GM23338 (cell line): ENCODE measurements around the gene L1CAM. TPM values are rescaled to one million over a fixed set of nuclear protein-coding genes. Genes with fewer than 3 reads are reported as not detected.

Experiments
- ATAC-seq: fragments of 200-7000 bp; cut with Tn5 transposase; 3 replicates; pipeline ENCODE4 v1.9.1; 2020
- DNase-seq: peaks from one replicate; pipeline ENCODE4 v3.0.0-alpha.2; 2015; ENCODE audit warnings: low spot score
- H2AFZ ChIP-seq: fragments of 200-600 bp; sonication (generic); 2 replicates; pipeline ENCODE4 v1.8.0; 2016; ENCODE audit warnings: antibody characterized with exemption, mild to moderate bottlenecking, moderate library complexity
- H3F3A ChIP-seq: fragments of 200-600 bp; sonication (generic); replicated peaks from 2 replicates; pipeline ENCODE4 v1.8.0; 2017; ENCODE audit warnings: antibody characterized with exemption, mixed run types, low read depth
- H3K27ac ChIP-seq: fragments of 200-600 bp; sonication (generic); 2 replicates; pipeline ENCODE4 v1.6.1; 2016; ENCODE audit warnings: low read depth
- H3K27me3 ChIP-seq: fragments of 200-600 bp; sonication (generic); 2 replicates; pipeline ENCODE4 v1.8.0; 2016; ENCODE audit warnings: mild to moderate bottlenecking, mixed run types, moderate library complexity; ENCODE audit not compliant: insufficient read depth
- H3K36me3 ChIP-seq: fragments of 200-600 bp; sonication (generic); 2 replicates; pipeline ENCODE4 v1.8.0; 2016; ENCODE audit warnings: mild to moderate bottlenecking; ENCODE audit not compliant: insufficient read depth
- H3K4me1 ChIP-seq: fragments of 200-600 bp; sonication (generic); 2 replicates; pipeline ENCODE4 v1.8.0; 2016; ENCODE audit warnings: mild to moderate bottlenecking, moderate library complexity; ENCODE audit not compliant: insufficient read depth
- H3K4me2 ChIP-seq: fragments of 200-600 bp; sonication (generic); 2 replicates; pipeline ENCODE4 v1.7.1; 2017; ENCODE audit warnings: mixed run types
- H3K4me3 ChIP-seq: fragments of 200-600 bp; sonication (generic); 2 replicates; pipeline ENCODE4 v1.6.1; 2016; ENCODE audit warnings: mixed run types
- H3K79me2 ChIP-seq: fragments of 200-600 bp; sonication (generic); replicated peaks from 2 replicates; pipeline ENCODE4 v1.8.0; 2017; ENCODE audit warnings: mild to moderate bottlenecking; ENCODE audit not compliant: insufficient read depth
- H3K9me2 ChIP-seq: fragments of 200-600 bp; sonication (generic); 2 replicates; pipeline ENCODE4 v1.8.0; 2017; ENCODE audit not compliant: insufficient read depth
- H4K20me1 ChIP-seq: fragments of 200-600 bp; sonication (generic); replicated peaks from 2 replicates; pipeline ENCODE4 v1.8.0; 2017; ENCODE audit warnings: mild to moderate bottlenecking; ENCODE audit not compliant: insufficient read depth
- H3K27ac Mint-ChIP-seq: 2 replicates; pipeline ENCODE4 v1.8.0; 2020; ENCODE audit warnings: inconsistent platforms, mild to moderate bottlenecking, moderate library complexity, mixed read lengths
- H3K27me3 Mint-ChIP-seq: 3 replicates; pipeline ENCODE4 v1.8.0; 2022; ENCODE audit warnings: low read depth, mild to moderate bottlenecking, moderate library complexity, mixed read lengths, inconsistent platforms; ENCODE audit not compliant: insufficient read depth, poor library complexity
- H3K36me3 Mint-ChIP-seq: 3 replicates; pipeline ENCODE4 v1.8.0; 2021; ENCODE audit warnings: low read depth, mild to moderate bottlenecking, inconsistent platforms, moderate library complexity, mixed read lengths
- H3K4me1 Mint-ChIP-seq: 3 replicates; pipeline ENCODE4 v1.8.0; 2020; ENCODE audit warnings: mild to moderate bottlenecking, inconsistent platforms, mixed read lengths
- H3K4me3 Mint-ChIP-seq: 3 replicates; pipeline ENCODE4 v1.8.0; 2021; ENCODE audit warnings: moderate library complexity, mild to moderate bottlenecking, inconsistent platforms, mixed read lengths
- H3K9me3 Mint-ChIP-seq: 3 replicates; pipeline ENCODE4 v1.8.0; 2020; ENCODE audit warnings: moderate library complexity, mild to moderate bottlenecking, inconsistent platforms, mixed read lengths
- CREB1 ChIP-seq: fragments of 250-450 bp; sonication (Bioruptor Pico); IDR thresholded peaks from 2 replicates; pipeline ENCODE4 v1.5.0; 2020; ENCODE audit warnings: low read depth, mild to moderate bottlenecking, moderate library complexity
- EZH2 ChIP-seq: fragments of 200-600 bp; sonication (generic); IDR thresholded peaks from one replicate; pipeline ENCODE4 v1.8.0; 2017; ENCODE audit warnings: antibody characterized with exemption, mild to moderate bottlenecking, low read depth; ENCODE audit not compliant: unreplicated experiment
- EZH2phosphoT487 ChIP-seq: fragments of 200-600 bp; sonication (generic); IDR thresholded peaks from one replicate; pipeline ENCODE4 v1.8.1; 2018; ENCODE audit warnings: antibody characterized with exemption; ENCODE audit not compliant: unreplicated experiment
- JUNB ChIP-seq: IDR thresholded peaks from one replicate; pipeline ENCODE4 v1.6.1; 2016; ENCODE audit warnings: antibody characterized with exemption; ENCODE audit not compliant: unreplicated experiment
- POLR2AphosphoS5 ChIP-seq: IDR thresholded peaks from 2 replicates; pipeline ENCODE4 v1.6.1; 2016; ENCODE audit warnings: antibody characterized with exemption, low read depth
- STAT1 ChIP-seq: IDR thresholded peaks from one replicate; pipeline ENCODE4 v1.6.1; 2016; ENCODE audit warnings: antibody characterized with exemption; ENCODE audit not compliant: unreplicated experiment
- ZNF114 ChIP-seq: fragments of 250-450 bp; sonication (Bioruptor Pico); IDR thresholded peaks from 2 replicates; pipeline ENCODE4 v1.5.0; 2020; ENCODE audit warnings: mild to moderate bottlenecking, moderate library complexity
- ZNF331 ChIP-seq: fragments of 250-450 bp; sonication (Bioruptor Pico); IDR thresholded peaks from 2 replicates; pipeline ENCODE4 v1.5.0; 2020; ENCODE audit warnings: low read depth, mild to moderate bottlenecking, moderate library complexity
- polyA plus RNA-seq: library from polyadenylated mRNA; unstranded; fragments of >200 nt; fragmentation: Nextera tagmentation; extraction: Ambion mirVana; gene quantifications from 2 replicates; pipeline ENCODE4 v1.2.1, GENCODE V29; 2016
- total RNA-seq: library from RNA; depleted of rRNA; stranded (reverse); fragments of >200 nt; shearing (Covaris generic); gene quantifications from 2 replicates; pipeline ENCODE4 v1.2.3, GENCODE V29; 2014
- TF ChIP-seq, protein P1 (sequence below), 2 experiments: fragments of 200-600 bp in 1 of 2; sonication (generic) in 1 of 2; conservative IDR thresholded peaks; 2 replicates each; pipeline versions ENCODE4 v1.5.1 to v1.6.1; 2016 to 2017; ENCODE audit warnings: antibody characterized with exemption in 2 of 2, low read depth in 2 of 2, mild to moderate bottlenecking in 2 of 2, moderate library complexity in 1 of 2
- TF ChIP-seq, protein P2 (sequence below): IDR thresholded peaks from one replicate; pipeline ENCODE4 v1.6.1; 2018; ENCODE audit warnings: antibody characterized with exemption; ENCODE audit not compliant: unreplicated experiment
- TF ChIP-seq, protein P3 (sequence below): IDR thresholded peaks from 2 replicates; pipeline ENCODE4 v1.6.1; 2016; ENCODE audit warnings: antibody characterized with exemption

The L1CAM gene
- total and polyA plus RNA-seq, 2 experiments from 2014 or later = 7.4 to 29.2 TPM

DNA sequence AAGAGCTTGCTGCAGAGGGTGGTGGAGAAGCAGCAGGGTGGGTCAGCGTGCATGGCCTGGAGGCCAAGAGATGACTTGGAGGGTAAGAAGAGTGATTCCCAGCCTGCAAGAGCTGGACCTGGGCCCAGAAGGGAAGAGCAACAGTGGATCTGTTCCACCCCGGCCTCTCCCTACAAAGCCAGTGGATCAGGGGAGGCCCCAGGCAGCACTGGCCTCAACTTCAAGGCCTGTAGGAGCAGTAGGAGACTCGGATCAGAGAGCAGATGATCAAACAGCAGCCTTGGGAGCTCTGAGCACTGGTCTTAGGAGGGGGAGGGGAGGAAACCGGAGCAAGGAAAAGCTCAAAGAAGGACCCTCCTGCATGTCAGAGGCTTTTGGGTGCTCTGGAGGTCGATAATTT, 7.6 kb downstream of the L1CAM start (continued):
- TF ChIP-seq ZNF114 (CRISPR knock-in tag) = no peak
- no peak for TF ChIP-seq STAT1
- TF ChIP-seq, protein P1, sequence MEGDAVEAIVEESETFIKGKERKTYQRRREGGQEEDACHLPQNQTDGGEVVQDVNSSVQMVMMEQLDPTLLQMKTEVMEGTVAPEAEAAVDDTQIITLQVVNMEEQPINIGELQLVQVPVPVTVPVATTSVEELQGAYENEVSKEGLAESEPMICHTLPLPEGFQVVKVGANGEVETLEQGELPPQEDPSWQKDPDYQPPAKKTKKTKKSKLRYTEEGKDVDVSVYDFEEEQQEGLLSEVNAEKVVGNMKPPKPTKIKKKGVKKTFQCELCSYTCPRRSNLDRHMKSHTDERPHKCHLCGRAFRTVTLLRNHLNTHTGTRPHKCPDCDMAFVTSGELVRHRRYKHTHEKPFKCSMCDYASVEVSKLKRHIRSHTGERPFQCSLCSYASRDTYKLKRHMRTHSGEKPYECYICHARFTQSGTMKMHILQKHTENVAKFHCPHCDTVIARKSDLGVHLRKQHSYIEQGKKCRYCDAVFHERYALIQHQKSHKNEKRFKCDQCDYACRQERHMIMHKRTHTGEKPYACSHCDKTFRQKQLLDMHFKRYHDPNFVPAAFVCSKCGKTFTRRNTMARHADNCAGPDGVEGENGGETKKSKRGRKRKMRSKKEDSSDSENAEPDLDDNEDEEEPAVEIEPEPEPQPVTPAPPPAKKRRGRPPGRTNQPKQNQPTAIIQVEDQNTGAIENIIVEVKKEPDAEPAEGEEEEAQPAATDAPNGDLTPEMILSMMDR (conservative IDR thresholded peaks at IDR 0.05; ENCODE audit: low read depth in 2 of 2) = no peak
- TF ChIP-seq, protein P2, sequence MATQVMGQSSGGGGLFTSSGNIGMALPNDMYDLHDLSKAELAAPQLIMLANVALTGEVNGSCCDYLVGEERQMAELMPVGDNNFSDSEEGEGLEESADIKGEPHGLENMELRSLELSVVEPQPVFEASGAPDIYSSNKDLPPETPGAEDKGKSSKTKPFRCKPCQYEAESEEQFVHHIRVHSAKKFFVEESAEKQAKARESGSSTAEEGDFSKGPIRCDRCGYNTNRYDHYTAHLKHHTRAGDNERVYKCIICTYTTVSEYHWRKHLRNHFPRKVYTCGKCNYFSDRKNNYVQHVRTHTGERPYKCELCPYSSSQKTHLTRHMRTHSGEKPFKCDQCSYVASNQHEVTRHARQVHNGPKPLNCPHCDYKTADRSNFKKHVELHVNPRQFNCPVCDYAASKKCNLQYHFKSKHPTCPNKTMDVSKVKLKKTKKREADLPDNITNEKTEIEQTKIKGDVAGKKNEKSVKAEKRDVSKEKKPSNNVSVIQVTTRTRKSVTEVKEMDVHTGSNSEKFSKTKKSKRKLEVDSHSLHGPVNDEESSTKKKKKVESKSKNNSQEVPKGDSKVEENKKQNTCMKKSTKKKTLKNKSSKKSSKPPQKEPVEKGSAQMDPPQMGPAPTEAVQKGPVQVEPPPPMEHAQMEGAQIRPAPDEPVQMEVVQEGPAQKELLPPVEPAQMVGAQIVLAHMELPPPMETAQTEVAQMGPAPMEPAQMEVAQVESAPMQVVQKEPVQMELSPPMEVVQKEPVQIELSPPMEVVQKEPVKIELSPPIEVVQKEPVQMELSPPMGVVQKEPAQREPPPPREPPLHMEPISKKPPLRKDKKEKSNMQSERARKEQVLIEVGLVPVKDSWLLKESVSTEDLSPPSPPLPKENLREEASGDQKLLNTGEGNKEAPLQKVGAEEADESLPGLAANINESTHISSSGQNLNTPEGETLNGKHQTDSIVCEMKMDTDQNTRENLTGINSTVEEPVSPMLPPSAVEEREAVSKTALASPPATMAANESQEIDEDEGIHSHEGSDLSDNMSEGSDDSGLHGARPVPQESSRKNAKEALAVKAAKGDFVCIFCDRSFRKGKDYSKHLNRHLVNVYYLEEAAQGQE = no peak
- no peak for TF ChIP-seq EZH2
- TF ChIP-seq JUNB = no peak
- TF ChIP-seq, protein P3, sequence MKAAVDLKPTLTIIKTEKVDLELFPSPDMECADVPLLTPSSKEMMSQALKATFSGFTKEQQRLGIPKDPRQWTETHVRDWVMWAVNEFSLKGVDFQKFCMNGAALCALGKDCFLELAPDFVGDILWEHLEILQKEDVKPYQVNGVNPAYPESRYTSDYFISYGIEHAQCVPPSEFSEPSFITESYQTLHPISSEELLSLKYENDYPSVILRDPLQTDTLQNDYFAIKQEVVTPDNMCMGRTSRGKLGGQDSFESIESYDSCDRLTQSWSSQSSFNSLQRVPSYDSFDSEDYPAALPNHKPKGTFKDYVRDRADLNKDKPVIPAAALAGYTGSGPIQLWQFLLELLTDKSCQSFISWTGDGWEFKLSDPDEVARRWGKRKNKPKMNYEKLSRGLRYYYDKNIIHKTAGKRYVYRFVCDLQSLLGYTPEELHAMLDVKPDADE = no peak
- TF ChIP-seq ZNF331 (CRISPR knock-in tag) = no peak
- TF ChIP-seq POLR2AphosphoS5 = no peak

DNA sequence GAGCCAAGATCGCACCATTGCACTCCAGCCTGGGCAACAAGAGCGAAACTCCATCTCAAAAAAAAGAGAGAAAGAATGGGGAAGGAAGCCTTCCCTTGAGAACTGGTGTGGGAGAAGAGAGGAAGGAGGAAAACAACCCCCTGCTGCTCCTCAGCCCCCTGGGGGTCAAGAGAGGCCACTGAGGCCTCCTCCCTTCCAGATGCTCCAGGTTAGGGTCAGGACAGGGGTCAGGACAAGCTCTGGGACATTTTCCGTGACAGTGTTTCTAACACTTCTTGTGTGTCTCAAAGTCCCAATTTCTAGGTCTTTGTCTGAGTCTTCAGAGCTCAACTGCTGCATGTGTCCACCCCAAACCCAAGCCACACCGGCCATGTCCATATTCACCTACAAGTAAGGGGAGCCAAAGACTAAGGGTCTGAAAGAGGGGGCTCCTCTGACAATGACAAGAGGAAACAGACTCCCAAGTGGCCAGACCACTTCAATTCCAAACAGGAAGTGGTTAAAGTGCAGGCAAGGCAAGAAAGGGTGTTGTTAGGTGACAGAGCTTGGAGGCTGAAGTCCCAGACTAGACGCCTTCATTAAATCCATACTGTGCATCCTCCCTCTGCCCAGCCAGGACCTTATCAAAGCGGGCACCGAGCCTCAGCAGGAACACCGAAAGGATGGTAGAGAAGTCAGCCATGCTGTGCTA, 8.3 kb downstream of the L1CAM start:
- peaks cover 1% of the 10 kb centered on the region; the same call in 1 of the 3 replicates for H3K36me3 Mint-ChIP-seq
- Histone ChIP-seq H3K27ac (no peak overlapping the region), H3F3A (no peaks in the 10 kb centered on the region), H3K4me3 (no peak overlapping the region), H3K4me2 (peak overlapping the region; percentile 80; the same call in 1 of the 2 replicates), H3K36me3 (no peaks in the 10 kb centered on the region), H2AFZ (no peak overlapping the region), H3K4me1 (peaks cover 23% of the 10 kb centered on the region; the same call in 1 of the 2 replicates), H3K27me3 (no peaks in the 10 kb centered on the region), H3K9me2 (no peaks in the 10 kb centered on the region), H4K20me1 (no peaks in the 10 kb centered on the region), H3K79me2 (no peaks in the 10 kb centered on the region)
- no peaks in the 10 kb centered on the region; the same call in 2 of the 3 replicates for H3K9me3 Mint-ChIP-seq
- H3K27me3 Mint-ChIP-seq = peaks cover 17% of the 10 kb centered on the region
- H3K4me3 Mint-ChIP-seq = peak overlapping the region; percentile 66; the same call in 1 of the 3 replicates
- ATAC-seq (no peak), DNase-seq (no peak)
- peaks cover 66% of the 10 kb centered on the region for H3K4me1 Mint-ChIP-seq
- H3K27ac Mint-ChIP-seq = no peak overlapping the region
- no peak for TF ChIP-seq EZH2phosphoT487
- TF ChIP-seq, protein P1 (conservative IDR thresholded peaks at IDR 0.05; ENCODE audit: low read depth in 2 of 2) = no peak
- no peak for TF ChIP-seq POLR2AphosphoS5
- TF ChIP-seq, protein P3 = no peak
- no peak for TF ChIP-seq ZNF331 (CRISPR knock-in tag)
- no peak for TF ChIP-seq CREB1
- no peak for TF ChIP-seq STAT1
